ENCODE results near the gene ARHGEF18. TPM values are rescaled to one million over a fixed set of nuclear protein-coding genes. Genes with fewer than 3 reads are reported as not detected.
"Not testable (repeated sequence)": the region's sequence is repeated elsewhere in the genome, so short reads cannot be mapped to it uniquely, and the experiment has no call there.

Gene ARHGEF18
- total RNA-seq, 2 experiments from 2014 or later = 34.0 to 40.5 TPM

DNA sequence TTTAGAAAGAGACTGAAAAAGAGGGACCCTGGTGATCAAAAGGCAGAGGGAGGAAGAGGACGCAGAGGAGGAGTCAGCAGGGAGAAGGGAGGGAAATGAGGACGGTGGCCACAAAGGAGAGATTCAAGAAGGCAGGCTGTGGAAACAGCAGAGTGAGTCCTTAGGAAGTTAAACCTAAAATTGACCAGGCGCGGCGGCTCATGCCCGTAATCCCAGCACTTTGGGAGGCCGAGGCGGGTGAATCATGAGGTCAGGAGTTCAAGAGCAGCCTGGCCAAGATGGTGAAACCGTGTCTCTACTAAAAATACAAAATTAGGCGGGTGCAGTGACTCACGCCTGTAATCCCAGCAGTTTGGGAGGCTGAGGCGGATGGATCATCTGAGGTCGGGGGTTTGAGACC lies 20.1 kb downstream of the ARHGEF18 start:
- H3K27ac Mint-ChIP-seq; H3K27me3 Mint-ChIP-seq (ENCODE audit: low read depth); CTCF ChIA-PET; H3K4me3 Mint-ChIP-seq; ATAC-seq; H3K9me3 Mint-ChIP-seq (ENCODE audit: insufficient read depth); DNase-seq; H3K4me1 Mint-ChIP-seq (ENCODE audit: low read depth): not testable (repeated sequence)
- POLR2A ChIA-PET = interaction anchor here (1.0 kb wide), 1 partner anchor 21 kb away, joined by 3 read pairs; no protein-coding TSS in a partner anchor
- peaks cover 23% of the 10 kb centered on the region for H3K36me3 Mint-ChIP-seq (ENCODE audit: low read depth)

DNA sequence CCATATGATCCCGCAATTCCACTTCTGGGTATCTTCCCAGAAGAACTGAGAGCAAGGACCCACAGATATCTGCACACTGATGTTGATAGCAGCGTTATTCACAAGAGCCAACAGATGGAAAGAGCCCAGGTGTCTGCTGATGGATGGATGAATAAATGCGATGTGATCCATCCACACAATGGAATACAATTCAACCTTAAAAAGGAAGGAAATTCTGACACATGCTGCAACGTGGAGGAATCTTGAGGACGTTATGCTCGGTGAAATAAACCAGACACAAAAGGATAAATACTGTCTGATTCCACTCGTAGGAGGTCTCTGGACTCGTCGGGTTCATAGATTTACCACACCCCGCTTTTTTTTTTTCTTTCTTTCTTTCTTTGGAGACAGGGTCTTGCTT lies 21.8 kb downstream of the ARHGEF18 start:
- ChIA-PET CTCF (no interaction called here), POLR2A (no interaction called here)
- H3K27me3 Mint-ChIP-seq (ENCODE audit: low read depth) = no peaks in the 10 kb centered on the region
- no peaks in the 10 kb centered on the region for H3K4me1 Mint-ChIP-seq (ENCODE audit: low read depth)
- H3K9me3 Mint-ChIP-seq (ENCODE audit: insufficient read depth) = no peaks in the 10 kb centered on the region
- no peak overlapping the region for H3K4me3 Mint-ChIP-seq
- no peak for ATAC-seq
- no peak overlapping the region for H3K27ac Mint-ChIP-seq
- peaks cover 27% of the 10 kb centered on the region for H3K36me3 Mint-ChIP-seq (ENCODE audit: low read depth)
- no peak for DNase-seq

DNA sequence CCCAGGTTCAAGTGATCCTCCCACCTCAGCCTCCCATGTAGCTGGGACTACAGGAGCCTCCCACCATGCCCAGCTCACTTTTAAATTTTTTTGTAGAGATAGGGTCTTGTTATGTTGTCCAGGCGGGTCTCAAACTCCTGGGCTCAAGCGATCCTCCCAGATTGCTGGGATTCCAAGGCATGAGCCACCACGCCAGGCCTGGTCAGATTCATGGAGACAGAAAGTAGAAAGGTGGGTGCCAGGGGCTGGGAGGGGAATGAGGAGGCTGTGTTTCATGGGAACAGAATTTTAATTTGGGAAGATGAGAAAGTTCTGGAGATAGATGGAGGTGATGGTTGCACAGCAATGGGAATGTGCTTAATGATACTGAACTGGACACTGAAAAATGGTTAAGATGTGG lies 22.3 kb downstream of the ARHGEF18 start:
- ChIA-PET POLR2A (no interaction called here), CTCF (no interaction called here)
- peaks cover 25% of the 10 kb centered on the region for H3K36me3 Mint-ChIP-seq (ENCODE audit: low read depth)
- H3K27ac Mint-ChIP-seq = no peak overlapping the region
- no peak overlapping the region for H3K4me3 Mint-ChIP-seq
- DNase-seq = no peak
- no peaks in the 10 kb centered on the region for H3K9me3 Mint-ChIP-seq (ENCODE audit: insufficient read depth)
- no peak for ATAC-seq
- no peaks in the 10 kb centered on the region for H3K27me3 Mint-ChIP-seq (ENCODE audit: low read depth)
- no peaks in the 10 kb centered on the region for H3K4me1 Mint-ChIP-seq (ENCODE audit: low read depth)

DNA sequence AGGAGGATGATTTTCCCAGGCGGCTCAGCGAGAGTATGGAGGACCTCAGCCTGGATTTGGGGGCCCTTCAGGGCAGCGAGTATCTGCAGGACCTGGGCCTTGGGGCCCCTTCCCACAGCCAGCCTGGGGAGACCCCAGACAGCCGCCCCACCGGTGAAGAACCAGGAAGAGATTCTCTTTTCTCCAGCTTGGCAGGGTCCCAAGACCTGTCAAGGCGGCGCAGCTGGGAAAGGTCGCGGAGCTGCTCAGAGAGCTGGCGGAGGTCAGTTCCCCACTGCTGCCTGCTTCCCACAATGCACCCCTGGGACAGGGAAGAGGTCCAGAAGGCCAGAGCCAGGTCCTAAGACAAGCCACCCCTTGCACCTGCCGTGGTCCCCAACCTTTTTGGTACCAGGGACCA lies 24.1 kb downstream of the ARHGEF18 start:
- Mint-ChIP-seq H3K27me3 (ENCODE audit: low read depth) (no peaks in the 10 kb centered on the region), H3K36me3 (ENCODE audit: low read depth) (peaks cover 19% of the 10 kb centered on the region), H3K4me3 (no peak overlapping the region), H3K9me3 (ENCODE audit: insufficient read depth) (no peaks in the 10 kb centered on the region), H3K27ac (no peak overlapping the region), H3K4me1 (ENCODE audit: low read depth) (no peaks in the 10 kb centered on the region)
- CTCF ChIA-PET = no interaction called here
- POLR2A ChIA-PET = no interaction called here
- ATAC-seq = no peak
- DNase-seq = no peak

DNA sequence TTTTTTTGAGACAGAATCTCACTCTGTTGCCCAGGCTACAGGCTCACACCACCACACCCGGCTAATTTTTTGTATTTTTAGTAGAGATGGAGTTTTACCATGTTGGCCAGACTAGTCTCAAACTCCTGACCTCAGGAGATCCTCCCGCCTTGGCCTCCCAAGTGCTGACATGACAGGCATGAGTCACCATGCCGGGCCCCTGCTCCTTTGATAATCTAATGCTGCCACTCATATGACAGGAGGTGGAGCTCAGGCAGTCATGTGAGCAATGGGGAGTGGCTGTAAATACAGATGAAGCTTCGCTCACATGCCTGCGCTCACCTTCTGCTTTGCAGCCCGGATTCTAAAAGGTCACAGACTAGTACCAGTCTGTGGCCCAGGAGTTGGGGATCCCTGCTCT lies 25.1 kb downstream of the ARHGEF18 start:
- DNase-seq (no peak), ATAC-seq (no peak)
- no peaks in the 10 kb centered on the region for H3K27me3 Mint-ChIP-seq (ENCODE audit: low read depth)
- no peak overlapping the region for H3K4me3 Mint-ChIP-seq
- peaks cover 15% of the 10 kb centered on the region for H3K36me3 Mint-ChIP-seq (ENCODE audit: low read depth)
- H3K9me3 Mint-ChIP-seq (ENCODE audit: insufficient read depth) = no peaks in the 10 kb centered on the region
- no peak overlapping the region for H3K27ac Mint-ChIP-seq
- ChIA-PET POLR2A (no interaction called here), CTCF (no interaction called here)
- H3K4me1 Mint-ChIP-seq (ENCODE audit: low read depth) = no peaks in the 10 kb centered on the region

DNA sequence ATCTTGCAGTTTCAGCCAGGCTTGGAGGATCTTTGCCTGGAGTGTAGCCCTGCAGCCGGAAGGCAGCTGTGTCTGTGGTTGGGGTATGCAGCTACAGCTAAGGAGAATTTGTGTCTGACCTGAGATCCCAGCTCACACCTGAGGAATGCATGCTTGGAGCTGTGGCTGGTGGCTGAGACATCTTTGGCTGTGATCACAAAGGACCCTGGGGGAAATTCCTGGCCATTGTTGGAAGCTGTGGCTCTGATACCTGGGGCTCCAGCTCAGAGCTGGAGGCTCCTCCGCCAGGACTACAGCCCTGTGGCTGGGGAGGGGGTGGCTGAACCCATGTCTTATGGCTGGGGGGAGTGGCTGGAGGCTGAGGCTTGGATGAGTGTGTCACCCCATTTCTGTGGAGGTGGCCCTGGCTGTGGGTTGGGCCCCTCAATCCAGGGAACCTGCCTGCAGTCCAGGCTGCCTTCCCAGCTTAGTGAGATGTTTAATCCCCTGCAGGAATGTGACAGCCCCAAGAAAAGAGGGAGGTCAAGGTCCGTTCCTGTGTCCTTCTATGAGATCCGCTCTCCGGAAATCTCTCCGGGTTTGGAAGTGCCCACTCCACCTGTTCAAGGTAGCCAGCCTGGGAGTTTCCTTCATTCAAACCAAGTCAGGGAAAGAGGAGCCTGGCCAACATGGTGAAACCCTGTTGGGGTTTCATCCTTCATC lies 27.6 kb downstream of the ARHGEF18 start:
- H3K27ac Mint-ChIP-seq = no peak overlapping the region
- POLR2A ChIA-PET = interaction anchor here (0.5 to 1.1 kb wide), 4 partner anchors 10 to 266 kb away, joined by 3 to 8 read pairs (median 4); partner anchors contain the start of gene ARHGEF18
- CTCF ChIA-PET = interaction anchor here (0.7 to 1.4 kb wide), 2 partner anchors 9 kb away, joined by 3 to 4 read pairs; no protein-coding TSS in a partner anchor

DNA sequence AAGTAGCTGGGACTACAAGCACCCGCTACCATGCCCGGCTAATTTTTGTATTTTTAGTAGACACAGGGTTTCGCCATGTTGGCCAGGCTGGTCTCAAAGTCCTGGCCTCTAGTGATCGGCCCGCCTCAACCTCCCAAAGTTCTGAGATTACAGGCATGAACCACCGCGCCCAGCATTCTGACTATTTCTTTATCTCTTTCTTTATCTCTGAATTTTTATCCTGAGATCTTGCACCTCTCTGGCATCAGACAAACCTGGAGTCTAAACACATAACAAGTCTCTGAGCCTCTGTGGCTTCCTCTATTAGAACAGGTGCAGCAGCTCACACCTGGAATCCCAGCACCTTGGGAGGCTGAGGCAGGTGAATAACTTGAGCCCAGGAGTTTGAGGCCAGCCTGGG lies 28.5 kb downstream of the ARHGEF18 start:
- Mint-ChIP-seq H3K27ac (no peak overlapping the region), H3K4me1 (ENCODE audit: low read depth) (peaks cover 3% of the 10 kb centered on the region), H3K9me3 (ENCODE audit: insufficient read depth) (no peaks in the 10 kb centered on the region), H3K27me3 (ENCODE audit: low read depth) (no peaks in the 10 kb centered on the region), H3K4me3 (no peak overlapping the region), H3K36me3 (ENCODE audit: low read depth) (peaks cover 26% of the 10 kb centered on the region)
- ChIA-PET POLR2A (interaction anchor here (1.0 kb wide), 1 partner anchor 32 kb away, joined by 8 read pairs; no protein-coding TSS in a partner anchor), CTCF (interaction anchor here (0.7 kb wide), 1 partner anchor 10 kb away, joined by 3 read pairs; no protein-coding TSS in a partner anchor)
- ATAC-seq (no peak), DNase-seq (no peak)

More for the DNA sequence above, 27.6 kb downstream of the ARHGEF18 start:
- Mint-ChIP-seq H3K4me3 (no peak overlapping the region), H3K4me1 (ENCODE audit: low read depth) (peaks cover 3% of the 10 kb centered on the region), H3K27me3 (ENCODE audit: low read depth) (no peaks in the 10 kb centered on the region), H3K36me3 (ENCODE audit: low read depth) (peaks cover 24% of the 10 kb centered on the region), H3K9me3 (ENCODE audit: insufficient read depth) (no peaks in the 10 kb centered on the region)
- DNase-seq (no peak), ATAC-seq (no peak)

DNA sequence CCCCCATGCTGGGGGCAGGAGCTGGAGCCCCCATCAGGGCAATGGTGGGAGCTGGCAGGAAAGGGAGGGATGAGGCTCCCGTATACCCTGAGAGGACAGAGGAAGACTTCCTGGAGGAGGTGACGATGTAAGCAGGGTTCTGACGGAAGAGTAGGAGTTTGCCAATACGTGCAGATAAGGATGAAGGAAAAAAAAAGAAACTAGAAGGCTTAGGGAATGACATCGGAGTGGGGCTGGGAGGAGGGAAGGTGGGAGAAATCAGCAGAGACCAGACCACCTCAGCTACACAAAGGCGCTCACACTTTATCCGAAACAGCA lies 32.3 kb downstream of the ARHGEF18 start:
- Mint-ChIP-seq H3K4me1 (ENCODE audit: low read depth) (peaks cover 3% of the 10 kb centered on the region), H3K4me3 (no peak overlapping the region), H3K36me3 (ENCODE audit: low read depth) (peaks cover 25% of the 10 kb centered on the region), H3K27me3 (ENCODE audit: low read depth) (no peaks in the 10 kb centered on the region), H3K9me3 (ENCODE audit: insufficient read depth) (no peaks in the 10 kb centered on the region), H3K27ac (no peak overlapping the region)
- ChIA-PET POLR2A (no interaction called here), CTCF (interaction anchor here (0.6 to 3.6 kb wide), 4 partner anchors 12 to 28 kb away, joined by 3 to 18 read pairs (median 4); no protein-coding TSS in a partner anchor)
- ATAC-seq (no peak), DNase-seq (no peak)

DNA sequence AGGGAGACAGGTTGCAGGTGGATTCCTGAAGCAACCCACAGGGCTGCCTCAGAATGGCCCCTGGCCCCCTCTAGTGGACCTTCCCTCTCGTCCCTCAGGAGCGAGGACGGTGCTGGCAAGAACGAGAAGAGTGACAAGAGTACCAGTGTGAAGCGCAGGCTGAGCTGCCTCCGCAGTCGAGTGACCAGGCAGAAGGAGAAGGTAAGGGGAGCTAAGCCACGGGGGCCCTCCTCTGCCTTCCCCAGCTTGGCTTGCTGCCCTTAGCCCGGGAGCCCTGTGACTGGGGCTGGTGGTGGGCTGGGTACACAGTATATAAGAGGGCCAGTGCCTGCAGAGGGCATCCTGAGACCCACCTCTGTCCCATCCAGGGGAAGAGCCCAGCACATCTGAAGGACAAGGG lies 34.0 kb downstream of the ARHGEF18 start:
- Mint-ChIP-seq H3K36me3 (ENCODE audit: low read depth) (peaks cover 26% of the 10 kb centered on the region), H3K27me3 (ENCODE audit: low read depth) (no peaks in the 10 kb centered on the region), H3K4me1 (ENCODE audit: low read depth) (peaks cover 3% of the 10 kb centered on the region), H3K27ac (no peak overlapping the region), H3K4me3 (no peak overlapping the region), H3K9me3 (ENCODE audit: insufficient read depth) (no peaks in the 10 kb centered on the region)
- ATAC-seq (no peak), DNase-seq (no peak)
- ChIA-PET CTCF (interaction anchor here (1.9 kb wide), 1 partner anchor 28 kb away, joined by 9 read pairs; no protein-coding TSS in a partner anchor), POLR2A (no interaction called here)

DNA sequence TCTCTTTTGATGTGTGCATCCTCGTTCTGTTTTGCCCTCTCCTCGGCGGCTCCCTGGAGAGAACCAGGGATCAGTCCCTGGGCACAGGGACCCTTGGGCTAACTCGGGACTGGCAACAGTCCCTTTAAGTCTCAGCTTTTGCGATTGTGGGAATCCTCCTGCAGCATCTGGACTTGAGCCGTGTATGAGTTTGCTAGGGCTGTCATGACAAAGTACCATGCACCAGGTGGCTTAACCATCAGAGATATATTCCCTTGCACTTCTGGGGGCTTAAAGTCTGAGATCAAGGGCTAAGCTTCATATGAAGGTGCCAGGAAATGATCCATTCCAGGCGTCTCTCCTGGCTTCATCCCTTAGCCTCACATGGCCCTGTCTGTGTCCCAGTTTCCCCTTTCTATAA lies 34.5 kb downstream of the ARHGEF18 start:
- H3K9me3 Mint-ChIP-seq (ENCODE audit: insufficient read depth) = no peaks in the 10 kb centered on the region
- CTCF ChIA-PET = interaction anchor here (1.9 kb wide), 1 partner anchor 29 kb away, joined by 9 read pairs; no protein-coding TSS in a partner anchor
- H3K4me1 Mint-ChIP-seq (ENCODE audit: low read depth) = peaks cover 3% of the 10 kb centered on the region
- peaks cover 26% of the 10 kb centered on the region for H3K36me3 Mint-ChIP-seq (ENCODE audit: low read depth)
- ATAC-seq (no peak), DNase-seq (no peak)
- no peak overlapping the region for H3K4me3 Mint-ChIP-seq
- POLR2A ChIA-PET = no interaction called here
- H3K27me3 Mint-ChIP-seq (ENCODE audit: low read depth) = no peaks in the 10 kb centered on the region
- H3K27ac Mint-ChIP-seq = no peak overlapping the region

DNA sequence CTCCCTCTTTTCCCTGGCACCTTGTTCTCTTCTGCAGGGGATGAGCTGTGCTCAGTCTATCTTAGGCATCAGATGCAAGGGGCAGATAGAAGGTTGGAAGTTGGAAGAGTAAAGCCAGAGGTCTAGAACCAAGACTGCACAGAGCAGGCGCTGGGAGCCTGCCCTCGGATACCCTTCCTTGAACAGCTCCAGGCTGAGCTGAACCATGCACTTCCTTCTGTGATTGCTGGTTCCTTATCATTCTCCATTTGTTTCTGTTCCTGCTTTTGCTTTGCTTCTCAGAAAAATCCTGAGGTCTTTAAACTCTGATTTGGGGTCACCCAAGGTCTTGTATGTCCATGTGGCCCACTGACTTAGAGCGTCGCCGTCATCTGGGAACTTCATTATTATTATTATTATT lies 36.3 kb downstream of the ARHGEF18 start:
- peaks cover 3% of the 10 kb centered on the region for H3K4me1 Mint-ChIP-seq (ENCODE audit: low read depth)
- ChIA-PET POLR2A (no interaction called here), CTCF (interaction anchor here (1.4 kb wide), 1 partner anchor 31 kb away, joined by 3 read pairs; no protein-coding TSS in a partner anchor)
- peaks cover 21% of the 10 kb centered on the region for H3K36me3 Mint-ChIP-seq (ENCODE audit: low read depth)
- ATAC-seq (no peak), DNase-seq (no peak)
- H3K4me3 Mint-ChIP-seq = no peak overlapping the region
- no peaks in the 10 kb centered on the region for H3K27me3 Mint-ChIP-seq (ENCODE audit: low read depth)
- no peak overlapping the region for H3K27ac Mint-ChIP-seq
- no peaks in the 10 kb centered on the region for H3K9me3 Mint-ChIP-seq (ENCODE audit: insufficient read depth)

DNA sequence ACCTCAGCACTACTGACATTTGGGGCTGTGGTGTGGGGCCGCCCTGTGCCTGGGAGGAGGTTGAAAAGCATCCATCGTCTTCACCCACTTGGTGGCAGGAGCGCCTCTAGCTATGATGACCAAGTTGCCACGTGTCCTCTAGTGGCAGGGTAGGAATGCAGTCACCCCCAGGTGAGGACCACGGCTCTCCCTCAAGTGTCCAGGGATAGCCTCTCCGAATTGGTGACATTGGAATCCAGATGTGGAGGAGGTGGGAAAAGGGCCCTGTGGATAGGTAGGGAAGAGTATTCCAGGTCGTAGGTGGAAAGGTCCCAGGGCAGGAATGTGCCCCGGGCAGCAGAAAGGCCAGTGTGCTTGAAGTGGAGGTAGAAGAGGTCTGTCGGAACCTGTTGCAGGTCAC lies 37.6 kb downstream of the ARHGEF18 start:
- ChIA-PET CTCF (interaction anchor here (0.8 to 1.6 kb wide), 3 partner anchors 19 to 37 kb away, joined by 3 to 8 read pairs (median 6); partner anchors contain the start of gene ARHGEF18), POLR2A (no interaction called here)
- no peak overlapping the region for H3K27ac Mint-ChIP-seq
- DNase-seq (no peak), ATAC-seq (no peak)
- no peaks in the 10 kb centered on the region for H3K9me3 Mint-ChIP-seq (ENCODE audit: insufficient read depth)
- no peak overlapping the region for H3K4me3 Mint-ChIP-seq
- no peaks in the 10 kb centered on the region for H3K27me3 Mint-ChIP-seq (ENCODE audit: low read depth)
- H3K4me1 Mint-ChIP-seq (ENCODE audit: low read depth) = no peaks in the 10 kb centered on the region
- H3K36me3 Mint-ChIP-seq (ENCODE audit: low read depth) = peaks cover 17% of the 10 kb centered on the region
